Ovary (tissue), 3 donors: ENCODE data around the gene OR9Q1.
"Not testable (repeated sequence)": the region's sequence is repeated elsewhere in the genome, so short reads cannot be mapped to it uniquely, and the experiment has no call there.

ENCODE experiments used
- CTCF ChIP-seq, 3 donors: fragments of 450-650 bp in 2 of 3; fragments of 200-600 bp in 1 of 3; IDR thresholded peaks; one replicate each; pipeline versions ENCODE4 v1.5.1 to v1.8.0; 2016 to 2022; ENCODE audit warnings: antibody characterized with exemption in 3 of 3, mild to moderate bottlenecking in 1 of 3
- EP300 ChIP-seq: sonication (generic); formaldehyde crosslinking; IDR thresholded peaks from one replicate; pipeline ENCODE4 v1.6.1; 2017; ENCODE audit warnings: antibody characterized with exemption
- POLR2A ChIP-seq: fragments of 450-650 bp; IDR thresholded peaks from one replicate; pipeline ENCODE4 v1.6.1; 2017; ENCODE audit warnings: antibody characterized with exemption, mild to moderate bottlenecking, moderate library complexity
- donor health status: DM: no; HTN: no; CAD: no.

- TF ChIP-seq CTCF (IDR thresholded peaks at IDR 0.05); POLR2A; EP300: not testable (repeated sequence)
These were observed 24.2 kb upstream of the OR9Q1 start for GRCh38 chr11:57999523-57999922.
